LNCAP (cell line): ENCODE data around the gene C5orf46.

ENCODE experiments used
- CTCF ChIP-seq: fragments of 450-650 bp; IDR thresholded peaks from 2 replicates; pipeline ENCODE4 v1.5.1; 2017; ENCODE audit warnings: mild to moderate bottlenecking

The C5orf46 gene

GRCh38 chr5:147887026-147887627, 19.2 kb downstream of the C5orf46 start:
- TF ChIP-seq CTCF, result peak; percentile 87

- TF ChIP-seq CTCF, result no peak
Measured at GRCh38 chr5:147882586-147883313, 23.6 kb downstream of the C5orf46 start.

- TF ChIP-seq CTCF, result no peak
Measured at GRCh38 chr5:147880487-147880886, 25.9 kb downstream of the C5orf46 start.

GRCh38 chr5:147879784-147880183, 26.6 kb downstream of the C5orf46 start:
- TF ChIP-seq CTCF, result no peak

- no peak for TF ChIP-seq CTCF
Measured at GRCh38 chr5:147878066-147878759, 28.1 kb downstream of the C5orf46 start, which contains the start of gene SCGB3A2. TSS of gene SCGB3A2 (plus strand) at chr5:147878711. CDS start at chr5:147878804, 93 bp downstream.

GRCh38 chr5:147876626-147877025, 29.7 kb downstream of the C5orf46 start:
- no peak for TF ChIP-seq CTCF

- TF ChIP-seq CTCF, result no peak
Measured at GRCh38 chr5:147876141-147876540, 30.2 kb downstream of the C5orf46 start.
